HUES64 (cell line): Measurements from ENCODE around the gene EPG5. TPM values are rescaled to one million over a fixed set of nuclear protein-coding genes. Genes with fewer than 3 reads are reported as not detected.

Experiments
- H3K27ac ChIP-seq: 2 replicates; pipeline ENCODE4 v1.7.0; 2013; ENCODE audit warnings: low read depth, low read length, inconsistent platforms
- H3K27me3 ChIP-seq: 2 replicates; pipeline ENCODE4 v1.6.1; 2013; ENCODE audit warnings: mild to moderate bottlenecking, low read length; ENCODE audit not compliant: insufficient read depth
- H3K36me3 ChIP-seq: 2 replicates; pipeline ENCODE4 v1.6.1; 2013; ENCODE audit warnings: mild to moderate bottlenecking, low read length; ENCODE audit not compliant: insufficient read depth
- H3K4me1 ChIP-seq: 2 replicates; pipeline ENCODE4 v1.6.1; 2013; ENCODE audit warnings: mild to moderate bottlenecking, low read length, moderate library complexity; ENCODE audit not compliant: insufficient read depth
- H3K4me3 ChIP-seq: 2 replicates; pipeline ENCODE4 v1.5.1; 2013; ENCODE audit warnings: mild to moderate bottlenecking, low read length, moderate library complexity
- H3K9ac ChIP-seq: 2 replicates; pipeline ENCODE4 v1.6.1; 2013; ENCODE audit warnings: mild to moderate bottlenecking, low read depth, low read length
- H3K9me3 ChIP-seq: 2 replicates; pipeline ENCODE4 v1.6.1; 2013; ENCODE audit warnings: low read depth, low read length; ENCODE audit not compliant: insufficient read depth
- WGBS: fragments of 150-250, 120-280 bp; methylation state at CpG from one replicate; pipeline ENCODE4 v1.1.7; 2013; ENCODE audit warnings: missing lambda C conversion rate; 5-methylcytosine and 5-hydroxymethylcytosine counted together
- polyA plus RNA-seq, 2 experiments: library from polyadenylated mRNA; stranded (reverse); fragments of 50-300 nt; gene quantifications; one replicate each; pipeline ENCODE4 v1.2.3, GENCODE V29; 2013

The EPG5 gene
- polyA plus RNA-seq (2013, experiment 1 of 2), result 4.3 TPM
- 6.8 TPM for polyA plus RNA-seq (2013, experiment 2 of 2)

- Histone ChIP-seq H3K4me3 (peak within 1 kb of the TSS; percentile 93), H3K9me3 (no peaks in the 10 kb centered on the region), H3K27ac (peak within 1 kb of the TSS; percentile 69; the same call in 1 of the 2 replicates), H3K36me3 (no peaks in the 10 kb centered on the region), H3K27me3 (peaks cover 18% of the 10 kb centered on the region), H3K4me1 (no peaks in the 10 kb centered on the region; the same call in 1 of the 2 replicates), H3K9ac (peak within 1 kb of the TSS; percentile 78)
- WGBS, result under 1% methylated on average over 50 of the region's 50 CpGs
These were observed at the start of gene EPG5 for GRCh38 chr18:45967007-45967706. Gene EPG5 (minus strand): TSS chr18:45967329. CDS start chr18:45967239, 90 bp downstream.

- no peak overlapping the region for H3K9ac ChIP-seq
- H3K27me3 ChIP-seq, result no peaks in the 10 kb centered on the region
- no peaks in the 10 kb centered on the region for H3K4me1 ChIP-seq
- no peak overlapping the region for H3K4me3 ChIP-seq
- H3K9me3 ChIP-seq, result no peaks in the 10 kb centered on the region
- H3K36me3 ChIP-seq, result no peaks in the 10 kb centered on the region
- WGBS, result 92% methylated on average over 4 of the region's 5 CpGs
- H3K27ac ChIP-seq, result no peak overlapping the region
These were observed 46.5 kb upstream of the EPG5 start for GRCh38 chr18:46013484-46014189.

- no peaks in the 10 kb centered on the region for H3K9me3 ChIP-seq
- H3K27ac ChIP-seq, result no peak overlapping the region
- H3K27me3 ChIP-seq, result no peaks in the 10 kb centered on the region
- no peak overlapping the region for H3K4me3 ChIP-seq
- WGBS, result 98% methylated on average over 2 of the region's 4 CpGs
- H3K9ac ChIP-seq, result no peak overlapping the region
- no peaks in the 10 kb centered on the region for H3K36me3 ChIP-seq
- H3K4me1 ChIP-seq, result no peaks in the 10 kb centered on the region; the same call in 1 of the 2 replicates
These were observed 43.5 kb upstream of the EPG5 start for GRCh38 chr18:46010676-46011075.

- 94% methylated on average over 4 of the region's 4 CpGs for WGBS
- Histone ChIP-seq H3K9ac (no peak overlapping the region), H3K4me3 (no peak overlapping the region), H3K27me3 (no peaks in the 10 kb centered on the region), H3K4me1 (no peaks in the 10 kb centered on the region; the same call in 1 of the 2 replicates), H3K27ac (no peak overlapping the region), H3K9me3 (no peaks in the 10 kb centered on the region), H3K36me3 (no peaks in the 10 kb centered on the region)
These were observed 42.9 kb upstream of the EPG5 start for GRCh38 chr18:46010050-46010449.

- Histone ChIP-seq H3K27ac (no peak overlapping the region), H3K36me3 (no peaks in the 10 kb centered on the region), H3K9ac (no peak overlapping the region), H3K4me3 (no peak overlapping the region), H3K27me3 (no peaks in the 10 kb centered on the region), H3K9me3 (no peaks in the 10 kb centered on the region), H3K4me1 (no peaks in the 10 kb centered on the region; the same call in 1 of the 2 replicates)
- WGBS, result 95% methylated on average over 4 of the region's 5 CpGs
These were observed 42.2 kb upstream of the EPG5 start for GRCh38 chr18:46009125-46009840.

GRCh38 chr18:46008531-46008930 is 41.4 kb upstream of the EPG5 start:
- no peak overlapping the region for H3K9ac ChIP-seq
- 90% methylated on average over 8 of the region's 8 CpGs for WGBS
- no peak overlapping the region for H3K27ac ChIP-seq
- no peak overlapping the region for H3K4me3 ChIP-seq
- H3K4me1 ChIP-seq, result no peaks in the 10 kb centered on the region; the same call in 1 of the 2 replicates
- no peaks in the 10 kb centered on the region for H3K27me3 ChIP-seq
- H3K36me3 ChIP-seq, result no peaks in the 10 kb centered on the region
- H3K9me3 ChIP-seq, result no peaks in the 10 kb centered on the region

- H3K4me3 ChIP-seq, result no peak overlapping the region
- H3K27me3 ChIP-seq, result no peaks in the 10 kb centered on the region
- H3K4me1 ChIP-seq, result no peaks in the 10 kb centered on the region; the same call in 1 of the 2 replicates
- H3K9ac ChIP-seq, result no peak overlapping the region
- no peak overlapping the region for H3K27ac ChIP-seq
- no peaks in the 10 kb centered on the region for H3K36me3 ChIP-seq
- WGBS, result 92% methylated on average over 5 of the region's 5 CpGs
- H3K9me3 ChIP-seq, result peaks cover 4% of the 10 kb centered on the region; the same call in 1 of the 2 replicates
These were observed 40.0 kb upstream of the EPG5 start for GRCh38 chr18:46007165-46007564.

- Histone ChIP-seq H3K9ac (no peak overlapping the region), H3K36me3 (no peaks in the 10 kb centered on the region), H3K9me3 (peaks cover 9% of the 10 kb centered on the region; the same call in 1 of the 2 replicates), H3K4me1 (peaks cover 8% of the 10 kb centered on the region; the same call in 1 of the 2 replicates), H3K27me3 (no peaks in the 10 kb centered on the region), H3K4me3 (no peak overlapping the region), H3K27ac (no peak overlapping the region)
- no CpG with 5 or more reads among the region's 1 CpG for WGBS
These were observed 35.8 kb upstream of the EPG5 start for GRCh38 chr18:46002934-46003333.

- Histone ChIP-seq H3K4me3 (no peak overlapping the region), H3K27me3 (no peaks in the 10 kb centered on the region), H3K4me1 (peaks cover 10% of the 10 kb centered on the region; the same call in 1 of the 2 replicates), H3K9me3 (peaks cover 9% of the 10 kb centered on the region; the same call in 1 of the 2 replicates), H3K9ac (no peak overlapping the region), H3K27ac (no peak overlapping the region), H3K36me3 (no peaks in the 10 kb centered on the region)
- 100% methylated on average over 1 of the region's 2 CpGs for WGBS
These were observed 34.8 kb upstream of the EPG5 start for GRCh38 chr18:46001892-46002291.

- Histone ChIP-seq H3K36me3 (no peaks in the 10 kb centered on the region), H3K4me3 (no peak overlapping the region), H3K27me3 (no peaks in the 10 kb centered on the region), H3K27ac (no peak overlapping the region), H3K9me3 (peaks cover 9% of the 10 kb centered on the region; the same call in 1 of the 2 replicates), H3K9ac (no peak overlapping the region), H3K4me1 (peaks cover 10% of the 10 kb centered on the region; the same call in 1 of the 2 replicates)
- 100% methylated on average over 1 of the region's 1 CpG for WGBS
These were observed 33.9 kb upstream of the EPG5 start for GRCh38 chr18:46001074-46001473.
